Liver (tissue), 9 donors: Measurements from ENCODE around the gene GABARAPL2. TPM values are rescaled to one million over a fixed set of nuclear protein-coding genes. Genes with fewer than 3 reads are reported as not detected.

Source experiments
- DNase-seq: peaks from one replicate; pipeline ENCODE4 v3.0.0-alpha.2; 2017; ENCODE audit warnings: low spot score
- H3K27ac ChIP-seq, 2 donors: one replicate each; pipeline ENCODE4 v1.7.0; 2013; ENCODE audit warnings: inconsistent platforms in 2 of 2, low read length in 2 of 2, control low read depth in 1 of 2, low read depth in 1 of 2, mild to moderate bottlenecking in 1 of 2
- H3K27me3 ChIP-seq, 4 donors: one replicate each; pipeline versions ENCODE4 v1.6.1 to v1.7.0; 2013; ENCODE audit warnings: low read length in 3 of 4, inconsistent platforms in 1 of 4, mild to moderate bottlenecking in 1 of 4, moderate library complexity in 1 of 4; ENCODE audit not compliant: control insufficient read depth in 4 of 4, insufficient read depth in 4 of 4
- H3K36me3 ChIP-seq, 4 donors: one replicate each; pipeline versions ENCODE4 v1.6.1 to v1.7.0; 2013; ENCODE audit warnings: low read length in 3 of 4, mild to moderate bottlenecking in 3 of 4, low read depth in 1 of 4, moderate library complexity in 1 of 4; ENCODE audit not compliant: control insufficient read depth in 4 of 4, insufficient read depth in 3 of 4
- H3K4me1 ChIP-seq, 4 donors: one replicate each; pipeline versions ENCODE4 v1.6.1 to v1.7.0; 2013; ENCODE audit warnings: low read length in 3 of 4, mild to moderate bottlenecking in 3 of 4, moderate library complexity in 1 of 4; ENCODE audit not compliant: control insufficient read depth in 4 of 4, insufficient read depth in 4 of 4
- H3K4me3 ChIP-seq, 3 donors: one replicate each; pipeline versions ENCODE4 v1.6.1 to v1.7.0; 2013; ENCODE audit warnings: low read length in 3 of 3, control low read depth in 1 of 3, low read depth in 1 of 3, mild to moderate bottlenecking in 1 of 3
- H3K9ac ChIP-seq, 2 donors: one replicate each; pipeline ENCODE4 v1.7.0; 2013; ENCODE audit warnings: low read length in 2 of 2, mild to moderate bottlenecking in 2 of 2, moderate library complexity in 2 of 2, control low read depth in 1 of 2, low read depth in 1 of 2
- H3K9me3 ChIP-seq, 4 donors: one replicate each; pipeline versions ENCODE4 v1.6.1 to v1.7.0; 2013; ENCODE audit warnings: low read length in 3 of 4; ENCODE audit not compliant: control insufficient read depth in 4 of 4
- EGR1 ChIP-seq, 2 donors: IDR thresholded peaks; 2 replicates each; pipeline ENCODE4 v1.6.1; 2016 to 2018; ENCODE audit warnings: antibody characterized with exemption in 2 of 2, low read depth in 2 of 2
- FOXA1 ChIP-seq: IDR thresholded peaks from 2 replicates; pipeline ENCODE4 v1.6.1; 2016; ENCODE audit warnings: antibody characterized with exemption
- GABPA ChIP-seq, 2 donors: IDR thresholded peaks in 1 of 2; conservative IDR thresholded peaks in 1 of 2; 2 replicates each; pipeline ENCODE4 v1.6.1; 2016; ENCODE audit warnings: antibody characterized with exemption in 2 of 2, mild to moderate bottlenecking in 1 of 2, moderate library complexity in 1 of 2
- HNF4A ChIP-seq, 2 donors: conservative IDR thresholded peaks; 2 replicates each; pipeline ENCODE4 v1.6.1; 2016; ENCODE audit warnings: antibody characterized with exemption in 2 of 2, mild to moderate bottlenecking in 2 of 2
- HNF4G ChIP-seq: IDR thresholded peaks from 2 replicates; pipeline ENCODE4 v1.6.1; 2016; ENCODE audit warnings: antibody characterized with exemption
- JUND ChIP-seq, 2 donors: IDR thresholded peaks; 2 replicates each; pipeline ENCODE4 v1.6.1; 2016; ENCODE audit warnings: antibody characterized with exemption in 2 of 2
- NR2F2 ChIP-seq: IDR thresholded peaks from 2 replicates; pipeline ENCODE4 v1.6.1; 2016; ENCODE audit warnings: antibody characterized with exemption
- RAD21 ChIP-seq, 2 donors: IDR thresholded peaks; 2 replicates each; pipeline ENCODE4 v1.6.1; 2016; ENCODE audit warnings: antibody characterized with exemption in 2 of 2, mild to moderate bottlenecking in 2 of 2
- SP1 ChIP-seq: IDR thresholded peaks from 2 replicates; pipeline ENCODE4 v1.6.1; 2018; ENCODE audit warnings: antibody characterized with exemption, mild to moderate bottlenecking
- TAF1 ChIP-seq: conservative IDR thresholded peaks from 2 replicates; pipeline ENCODE4 v1.6.1; 2016; ENCODE audit warnings: antibody characterized with exemption, mild to moderate bottlenecking
- YY1 ChIP-seq: IDR thresholded peaks from 2 replicates; pipeline ENCODE4 v1.6.1; 2016; ENCODE audit warnings: antibody characterized with exemption, mild to moderate bottlenecking
- WGBS: extraction: QIAGEN DNeasy Blood & Tissue Kit; methylation state at CpG from one replicate; pipeline ENCODE4 v1.1.7; 2013; 5-methylcytosine and 5-hydroxymethylcytosine counted together
- polyA plus RNA-seq, 2 donors: library from polyadenylated mRNA; stranded (reverse) in 1 of 2; unstranded in 1 of 2; fragments of 200-250 nt in 1 of 2; fragments of >200 nt in 1 of 2; fragmentation: Nextera tagmentation in 1 of 2; extraction: Ambion mirVana in 1 of 2; gene quantifications; one replicate each; pipeline versions ENCODE4 v1.2.1 to v1.2.3, GENCODE V29; 2013 to 2015
- total RNA-seq, 2 donors: library from RNA; depleted of rRNA; stranded (reverse); fragments of >200 nt; gene quantifications; one replicate each; pipeline ENCODE4 v1.2.3, GENCODE V29; 2014
- TF ChIP-seq, protein P1 (sequence below): IDR thresholded peaks from 2 replicates; pipeline ENCODE4 v1.6.1; 2016; ENCODE audit warnings: antibody characterized with exemption
- TF ChIP-seq, protein P2 (sequence below): IDR thresholded peaks from 2 replicates; pipeline ENCODE4 v1.6.1; 2016; ENCODE audit warnings: antibody characterized with exemption
- TF ChIP-seq, protein P3 (sequence below): fragments of 150-350 bp; IDR thresholded peaks from 2 replicates; pipeline ENCODE4 v1.5.1; 2017; ENCODE audit warnings: improper control_type of control experiment, low read depth, low read length; ENCODE audit not compliant: missing input control
- TF ChIP-seq, protein P4 (sequence below): IDR thresholded peaks from 2 replicates; pipeline ENCODE4 v1.6.1; 2016; ENCODE audit warnings: antibody characterized with exemption, mild to moderate bottlenecking
- TF ChIP-seq, protein P5 (sequence below): IDR thresholded peaks from 2 replicates; pipeline ENCODE4 v1.6.1; 2016; ENCODE audit warnings: antibody characterized with exemption
- donor health status: healthy.
- donor health status: healthy.
- donor health status: healthy.
- donor health status: healthy.
- donor health status: healthy.

The GABARAPL2 gene
- total and polyA plus RNA-seq, 4 donors, result 26.5 to 123 (median 61.5) TPM

DNA sequence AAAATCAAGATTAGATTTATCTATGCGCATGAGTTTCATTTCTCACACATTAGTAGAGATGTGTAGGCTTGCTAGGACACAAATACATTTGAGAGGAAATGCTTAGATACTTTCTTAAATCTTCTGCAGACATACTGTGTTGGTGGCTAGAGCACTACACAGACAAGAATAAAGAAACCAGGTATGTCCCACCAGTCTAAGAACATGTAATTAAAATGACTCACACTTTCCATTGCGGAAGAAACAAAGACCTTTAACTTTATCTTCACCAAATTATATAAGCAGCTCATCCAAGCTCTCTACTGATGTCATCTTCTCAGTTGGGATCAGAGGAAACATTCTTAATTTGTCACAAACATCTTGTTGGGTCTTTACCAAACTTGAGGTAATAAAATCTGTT lies 12.5 kb downstream of the GABARAPL2 start:
- TF ChIP-seq, protein P1, sequence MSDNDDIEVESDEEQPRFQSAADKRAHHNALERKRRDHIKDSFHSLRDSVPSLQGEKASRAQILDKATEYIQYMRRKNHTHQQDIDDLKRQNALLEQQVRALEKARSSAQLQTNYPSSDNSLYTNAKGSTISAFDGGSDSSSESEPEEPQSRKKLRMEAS, result no peak
- TF ChIP-seq FOXA1 (no peak), HNF4G (no peak), GABPA (IDR thresholded peaks at IDR 0.05 in 1 of 2, conservative IDR thresholded peaks at IDR 0.05 in 1 of 2) (no peak), RAD21 (IDR thresholded peaks at IDR 0.05) (no peak), HNF4A (conservative IDR thresholded peaks at IDR 0.05) (no peak), SP1 (no peak)
- TF ChIP-seq, protein P2, sequence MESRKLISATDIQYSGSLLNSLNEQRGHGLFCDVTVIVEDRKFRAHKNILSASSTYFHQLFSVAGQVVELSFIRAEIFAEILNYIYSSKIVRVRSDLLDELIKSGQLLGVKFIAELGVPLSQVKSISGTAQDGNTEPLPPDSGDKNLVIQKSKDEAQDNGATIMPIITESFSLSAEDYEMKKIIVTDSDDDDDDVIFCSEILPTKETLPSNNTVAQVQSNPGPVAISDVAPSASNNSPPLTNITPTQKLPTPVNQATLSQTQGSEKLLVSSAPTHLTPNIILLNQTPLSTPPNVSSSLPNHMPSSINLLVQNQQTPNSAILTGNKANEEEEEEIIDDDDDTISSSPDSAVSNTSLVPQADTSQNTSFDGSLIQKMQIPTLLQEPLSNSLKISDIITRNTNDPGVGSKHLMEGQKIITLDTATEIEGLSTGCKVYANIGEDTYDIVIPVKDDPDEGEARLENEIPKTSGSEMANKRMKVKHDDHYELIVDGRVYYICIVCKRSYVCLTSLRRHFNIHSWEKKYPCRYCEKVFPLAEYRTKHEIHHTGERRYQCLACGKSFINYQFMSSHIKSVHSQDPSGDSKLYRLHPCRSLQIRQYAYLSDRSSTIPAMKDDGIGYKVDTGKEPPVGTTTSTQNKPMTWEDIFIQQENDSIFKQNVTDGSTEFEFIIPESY, result no peak
- TF ChIP-seq, protein P3, sequence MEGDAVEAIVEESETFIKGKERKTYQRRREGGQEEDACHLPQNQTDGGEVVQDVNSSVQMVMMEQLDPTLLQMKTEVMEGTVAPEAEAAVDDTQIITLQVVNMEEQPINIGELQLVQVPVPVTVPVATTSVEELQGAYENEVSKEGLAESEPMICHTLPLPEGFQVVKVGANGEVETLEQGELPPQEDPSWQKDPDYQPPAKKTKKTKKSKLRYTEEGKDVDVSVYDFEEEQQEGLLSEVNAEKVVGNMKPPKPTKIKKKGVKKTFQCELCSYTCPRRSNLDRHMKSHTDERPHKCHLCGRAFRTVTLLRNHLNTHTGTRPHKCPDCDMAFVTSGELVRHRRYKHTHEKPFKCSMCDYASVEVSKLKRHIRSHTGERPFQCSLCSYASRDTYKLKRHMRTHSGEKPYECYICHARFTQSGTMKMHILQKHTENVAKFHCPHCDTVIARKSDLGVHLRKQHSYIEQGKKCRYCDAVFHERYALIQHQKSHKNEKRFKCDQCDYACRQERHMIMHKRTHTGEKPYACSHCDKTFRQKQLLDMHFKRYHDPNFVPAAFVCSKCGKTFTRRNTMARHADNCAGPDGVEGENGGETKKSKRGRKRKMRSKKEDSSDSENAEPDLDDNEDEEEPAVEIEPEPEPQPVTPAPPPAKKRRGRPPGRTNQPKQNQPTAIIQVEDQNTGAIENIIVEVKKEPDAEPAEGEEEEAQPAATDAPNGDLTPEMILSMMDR, result no peak
- Histone ChIP-seq H3K9me3 (no peaks in the 10 kb centered on the region), H3K27me3 (no peaks in the 10 kb centered on the region), H3K9ac (no peak overlapping the region), H3K4me1 (peaks cover 0 to 3% (median 0%) of the 10 kb centered on the region in 4 donors), H3K27ac (no peak overlapping the region), H3K36me3 (peaks cover 5 to 42% (median 35%) of the 10 kb centered on the region in 4 donors), H3K4me3 (no peak overlapping the region)
- no peak for DNase-seq
- WGBS, result 95% methylated on average over 2 of the region's 2 CpGs

DNA sequence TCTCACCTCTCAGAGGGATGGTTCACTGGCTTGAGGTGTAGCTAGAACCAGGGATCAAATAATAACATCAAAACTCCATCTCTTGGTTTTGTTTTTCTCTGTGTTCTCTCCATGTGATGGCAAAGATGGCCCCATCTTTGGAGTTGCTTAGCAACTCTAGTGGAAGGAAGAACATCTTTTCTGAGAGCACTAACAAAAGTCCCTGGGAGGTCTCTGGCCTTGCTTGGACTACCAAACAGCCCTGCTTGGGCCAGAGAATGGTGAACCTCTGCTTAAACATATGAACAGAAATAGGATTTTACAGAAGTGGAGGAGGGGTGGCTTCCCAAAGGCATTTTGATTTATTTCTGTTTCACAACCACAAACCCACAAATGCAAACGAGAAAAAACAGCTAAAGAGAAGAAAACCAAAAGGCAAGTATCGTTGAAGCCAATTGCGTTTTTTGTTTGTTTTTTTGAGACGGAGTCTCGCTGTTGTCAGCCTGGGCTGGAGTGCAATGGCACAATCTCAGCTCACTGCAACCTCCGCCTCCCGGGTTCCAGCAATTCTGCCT lies 13.2 kb downstream of the GABARAPL2 start:
- Histone ChIP-seq H3K27me3 (no peaks in the 10 kb centered on the region), H3K4me1 (peaks cover 0 to 1% (median 0%) of the 10 kb centered on the region in 4 donors), H3K27ac (no peak overlapping the region), H3K36me3 (peaks cover 5 to 40% (median 33%) of the 10 kb centered on the region in 4 donors), H3K9ac (no peak overlapping the region), H3K9me3 (no peaks in the 10 kb centered on the region), H3K4me3 (no peak overlapping the region)
- DNase-seq, result no peak
- TF ChIP-seq NR2F2 (no peak), YY1 (no peak), HNF4A (conservative IDR thresholded peaks at IDR 0.05) (no peak)
- 89% methylated on average over 7 of the region's 7 CpGs for WGBS

DNA sequence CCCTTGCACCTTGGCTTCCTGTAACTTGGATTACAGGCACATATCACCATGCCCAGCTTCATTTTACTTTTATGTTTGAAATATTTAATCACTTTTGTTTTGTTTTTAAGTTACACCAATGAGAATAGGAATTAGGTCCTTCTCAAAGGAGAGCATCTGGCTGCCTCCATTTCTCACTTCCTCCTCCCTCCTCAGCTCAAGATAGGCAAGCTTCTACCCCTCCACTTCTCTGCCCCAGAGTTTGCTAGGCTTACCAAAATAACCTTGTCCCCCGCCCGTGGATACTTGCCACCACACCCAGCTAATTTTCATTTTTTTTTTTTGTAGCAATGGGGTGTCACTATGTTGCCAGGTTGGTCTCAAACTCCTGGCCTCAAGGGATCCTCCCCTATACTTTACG lies 17.9 kb downstream of the GABARAPL2 start:
- 74% methylated on average over 3 of the region's 3 CpGs for WGBS
- Histone ChIP-seq H3K4me1 (no peaks in the 10 kb centered on the region), H3K4me3 (no peak overlapping the region), H3K9me3 (no peaks in the 10 kb centered on the region), H3K27me3 (no peaks in the 10 kb centered on the region), H3K36me3 (peaks cover 0 to 7% (median 5%) of the 10 kb centered on the region in 4 donors), H3K9ac (no peak overlapping the region), H3K27ac (no peak overlapping the region)
- no peak for DNase-seq
- TF ChIP-seq, protein P4, sequence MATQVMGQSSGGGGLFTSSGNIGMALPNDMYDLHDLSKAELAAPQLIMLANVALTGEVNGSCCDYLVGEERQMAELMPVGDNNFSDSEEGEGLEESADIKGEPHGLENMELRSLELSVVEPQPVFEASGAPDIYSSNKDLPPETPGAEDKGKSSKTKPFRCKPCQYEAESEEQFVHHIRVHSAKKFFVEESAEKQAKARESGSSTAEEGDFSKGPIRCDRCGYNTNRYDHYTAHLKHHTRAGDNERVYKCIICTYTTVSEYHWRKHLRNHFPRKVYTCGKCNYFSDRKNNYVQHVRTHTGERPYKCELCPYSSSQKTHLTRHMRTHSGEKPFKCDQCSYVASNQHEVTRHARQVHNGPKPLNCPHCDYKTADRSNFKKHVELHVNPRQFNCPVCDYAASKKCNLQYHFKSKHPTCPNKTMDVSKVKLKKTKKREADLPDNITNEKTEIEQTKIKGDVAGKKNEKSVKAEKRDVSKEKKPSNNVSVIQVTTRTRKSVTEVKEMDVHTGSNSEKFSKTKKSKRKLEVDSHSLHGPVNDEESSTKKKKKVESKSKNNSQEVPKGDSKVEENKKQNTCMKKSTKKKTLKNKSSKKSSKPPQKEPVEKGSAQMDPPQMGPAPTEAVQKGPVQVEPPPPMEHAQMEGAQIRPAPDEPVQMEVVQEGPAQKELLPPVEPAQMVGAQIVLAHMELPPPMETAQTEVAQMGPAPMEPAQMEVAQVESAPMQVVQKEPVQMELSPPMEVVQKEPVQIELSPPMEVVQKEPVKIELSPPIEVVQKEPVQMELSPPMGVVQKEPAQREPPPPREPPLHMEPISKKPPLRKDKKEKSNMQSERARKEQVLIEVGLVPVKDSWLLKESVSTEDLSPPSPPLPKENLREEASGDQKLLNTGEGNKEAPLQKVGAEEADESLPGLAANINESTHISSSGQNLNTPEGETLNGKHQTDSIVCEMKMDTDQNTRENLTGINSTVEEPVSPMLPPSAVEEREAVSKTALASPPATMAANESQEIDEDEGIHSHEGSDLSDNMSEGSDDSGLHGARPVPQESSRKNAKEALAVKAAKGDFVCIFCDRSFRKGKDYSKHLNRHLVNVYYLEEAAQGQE, result no peak
- no peak for TF ChIP-seq YY1
- TF ChIP-seq, protein P2, result no peak
- no peak for TF ChIP-seq NR2F2
- TF ChIP-seq GABPA (IDR thresholded peaks at IDR 0.05 in 1 of 2, conservative IDR thresholded peaks at IDR 0.05 in 1 of 2), result no peak
- TF ChIP-seq JUND (IDR thresholded peaks at IDR 0.05), result no peak
- no peak for TF ChIP-seq RAD21 (IDR thresholded peaks at IDR 0.05)
- no peak for TF ChIP-seq FOXA1
- TF ChIP-seq, protein P5, sequence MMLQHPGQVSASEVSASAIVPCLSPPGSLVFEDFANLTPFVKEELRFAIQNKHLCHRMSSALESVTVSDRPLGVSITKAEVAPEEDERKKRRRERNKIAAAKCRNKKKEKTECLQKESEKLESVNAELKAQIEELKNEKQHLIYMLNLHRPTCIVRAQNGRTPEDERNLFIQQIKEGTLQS, result no peak
- TF ChIP-seq, protein P1, result no peak
- no peak for TF ChIP-seq TAF1
- no peak for TF ChIP-seq HNF4G
- TF ChIP-seq EGR1 (IDR thresholded peaks at IDR 0.05; ENCODE audit: low read depth in 2 of 2), result no peak
